Measurements from ENCODE around the gene ABCF3.

ABCF3 gene

DNA sequence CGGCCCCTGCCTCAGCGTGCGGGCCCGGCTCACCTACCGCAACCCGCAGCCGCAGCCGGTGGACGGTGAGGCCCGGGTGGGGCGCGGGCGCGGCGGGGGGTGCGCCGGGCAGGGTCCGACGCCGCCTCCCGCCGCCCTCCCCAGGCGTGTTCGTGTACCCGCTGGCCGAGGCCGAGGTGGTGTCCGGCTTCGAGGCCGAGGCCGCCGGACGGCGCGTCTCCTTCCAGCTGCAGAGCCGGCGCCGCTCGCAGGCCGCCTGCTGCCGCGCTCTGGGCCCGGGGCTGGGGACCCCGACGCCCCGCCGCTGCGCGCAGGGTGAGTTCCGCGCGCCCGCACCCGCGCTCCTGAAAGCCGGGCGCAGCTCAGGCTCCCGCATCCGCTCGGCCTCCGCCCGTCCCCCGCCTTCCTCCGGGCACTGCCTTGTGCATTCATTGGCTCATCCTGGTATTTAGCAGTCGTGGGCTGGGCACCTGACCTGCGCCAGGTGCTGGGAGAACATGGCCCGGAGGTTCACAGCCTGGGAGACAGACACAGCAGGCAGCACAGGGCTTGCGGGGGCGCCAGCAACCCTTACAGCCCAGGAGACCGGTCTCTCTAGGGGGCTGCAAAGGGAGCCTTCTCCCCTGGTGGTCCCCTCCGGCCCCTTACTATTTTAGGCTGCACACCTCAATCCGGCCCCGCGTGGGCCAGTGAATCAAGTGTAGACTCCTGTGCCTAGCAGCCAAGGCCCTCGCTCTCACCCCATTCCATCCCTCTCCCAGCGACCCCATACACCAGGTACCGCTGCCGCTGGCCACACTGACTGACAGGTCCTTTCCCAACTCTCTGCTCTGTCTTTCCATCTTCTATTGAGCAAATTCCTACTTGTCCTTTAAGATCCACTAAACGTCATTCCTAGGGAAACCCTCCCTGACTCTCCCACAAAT lies 44.9 kb downstream of the ABCF3 start:
- DNase-seq (ENCODE audit: low read depth in 2 of 2): no peak

DNA sequence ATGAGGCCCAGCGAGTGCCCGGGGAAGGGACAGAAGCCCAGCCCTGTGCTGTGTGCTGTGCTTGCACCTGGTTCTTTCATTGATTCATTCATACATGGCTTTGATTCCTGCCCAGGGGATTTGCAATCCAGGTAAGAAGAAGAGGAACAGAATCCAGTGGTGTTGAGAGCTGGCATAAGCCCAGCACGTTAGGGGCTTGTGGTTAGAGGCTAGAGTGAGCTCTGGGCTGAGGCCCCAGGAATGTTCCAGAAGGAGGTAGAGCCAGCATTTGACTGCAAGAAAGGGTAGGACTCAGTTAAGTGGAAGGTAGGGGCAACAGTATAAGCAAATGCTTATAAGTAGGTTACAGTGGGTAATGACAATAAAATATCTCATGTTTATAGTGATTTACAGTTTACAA lies 45.7 kb downstream of the ABCF3 start:
- no peak for DNase-seq (ENCODE audit: low read depth in 2 of 2)

DNA sequence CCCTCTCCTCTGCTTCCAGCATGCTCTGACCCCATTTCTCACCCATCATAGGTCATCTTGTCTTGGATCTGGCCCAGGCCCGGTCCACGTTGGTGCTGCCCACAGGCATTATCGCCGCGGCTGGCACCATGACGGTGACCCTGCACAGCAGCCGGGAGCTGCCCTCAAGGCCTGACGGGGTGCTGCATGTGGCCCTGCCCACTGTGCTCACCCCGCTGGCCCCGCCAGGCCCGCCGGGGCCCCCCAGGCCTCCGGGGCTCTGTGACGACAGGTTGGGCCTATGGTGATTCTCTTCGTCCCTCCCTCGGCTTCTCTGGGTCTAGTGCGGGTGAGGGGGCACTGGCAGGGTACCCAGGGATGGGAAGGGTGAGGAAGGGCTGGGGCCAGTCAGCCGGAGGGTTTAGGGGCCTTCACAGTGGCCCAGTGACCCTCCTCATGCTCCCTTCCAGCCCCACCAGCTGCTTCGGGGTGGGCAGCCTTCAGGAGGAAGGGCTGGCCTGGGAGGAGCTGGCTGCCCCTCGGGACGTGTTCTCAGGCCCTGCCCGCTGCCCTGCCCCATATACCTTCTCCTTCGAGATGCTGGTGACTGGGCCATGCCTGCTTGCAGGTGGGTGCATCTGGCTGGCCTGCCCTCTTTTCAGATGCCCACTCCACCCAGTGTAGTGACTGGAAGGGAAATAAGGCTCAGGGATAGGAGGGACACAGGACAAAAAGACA lies 47.3 kb downstream of the ABCF3 start:
- no peak for DNase-seq (ENCODE audit: low read depth in 2 of 2)

DNA sequence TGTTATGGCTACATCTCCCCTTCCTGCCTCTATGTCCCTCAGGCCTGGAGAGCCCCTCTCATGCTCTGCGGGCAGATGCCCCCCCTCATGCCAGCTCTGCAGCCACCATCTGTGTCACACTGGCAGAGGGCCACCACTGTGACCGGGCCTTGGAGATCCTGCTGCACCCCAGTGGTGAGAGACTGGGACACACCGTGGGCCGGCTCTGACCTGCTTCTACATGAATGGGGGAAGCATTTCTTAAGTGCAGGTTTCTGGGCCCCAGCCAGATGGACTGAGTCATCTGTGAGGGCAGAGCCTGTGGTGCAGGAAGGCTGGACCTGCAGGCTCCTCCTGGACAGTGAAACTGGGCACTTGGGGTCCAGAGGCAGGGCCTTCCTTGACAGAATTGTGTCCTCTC lies 48.2 kb downstream of the ABCF3 start:
- DNase-seq (ENCODE audit: low read depth in 2 of 2): no peak

DNA sequence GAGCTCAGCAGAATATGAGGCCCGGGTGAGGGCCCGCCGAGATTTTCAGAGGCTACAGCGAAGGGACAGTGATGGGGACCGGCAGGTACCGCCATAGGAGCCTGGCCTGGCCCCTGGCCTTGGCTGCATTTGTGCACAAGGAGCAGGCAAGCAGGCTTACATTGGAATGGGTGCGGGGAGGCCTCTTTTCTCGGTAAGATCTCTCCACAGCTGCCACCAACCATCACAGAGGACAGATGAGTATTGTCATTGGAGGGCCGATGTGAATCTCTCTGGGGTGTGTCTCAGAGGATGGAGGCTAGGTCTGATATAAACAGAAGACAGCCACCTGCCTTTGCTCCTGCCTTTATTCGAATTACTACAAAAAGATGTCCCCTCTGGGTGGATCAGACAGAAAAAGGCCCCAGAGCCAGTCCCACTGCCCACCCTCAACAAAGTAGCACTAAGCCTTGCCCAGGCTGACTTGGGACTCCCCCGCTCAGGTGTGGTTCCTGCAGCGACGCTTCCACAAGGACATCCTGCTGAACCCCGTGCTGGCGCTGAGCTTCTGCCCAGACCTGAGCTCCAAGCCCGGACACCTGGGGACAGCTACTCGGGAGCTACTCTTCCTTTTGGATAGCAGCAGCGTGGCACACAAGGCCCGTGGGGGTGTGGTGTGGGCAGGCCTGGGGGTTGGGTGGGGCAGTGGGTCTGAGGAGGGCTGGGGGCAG lies 48.8 kb downstream of the ABCF3 start:
- no peak for DNase-seq (ENCODE audit: low read depth in 2 of 2)

DNA sequence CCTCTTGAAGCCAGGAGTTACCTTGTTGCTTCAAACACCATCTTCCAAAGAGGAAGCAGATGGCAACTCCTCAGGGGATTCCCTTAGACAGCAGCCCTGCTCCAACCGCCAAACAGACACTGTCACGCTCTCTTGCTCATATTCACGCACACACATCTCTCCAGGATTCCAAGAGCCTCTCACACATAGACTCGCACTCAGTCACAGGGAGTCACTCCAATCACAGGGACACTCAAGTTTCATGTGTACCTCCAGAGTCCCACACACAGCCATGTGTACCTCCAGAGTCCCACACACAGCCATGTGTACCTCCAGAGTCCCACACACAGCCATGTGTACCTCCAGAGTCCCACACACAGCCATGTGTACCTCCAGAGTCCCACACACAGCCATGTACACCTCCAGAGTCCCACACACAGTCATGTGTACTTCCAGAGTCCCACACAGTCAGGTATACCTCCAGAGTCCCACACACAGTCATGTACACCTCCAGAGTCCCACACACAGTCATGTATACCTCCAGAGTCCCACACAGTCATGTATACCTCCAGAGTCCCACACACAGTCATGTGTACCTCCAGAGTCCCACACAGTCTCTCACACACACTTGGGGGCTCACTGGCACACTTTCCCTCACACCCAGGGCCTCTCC lies 49.5 kb downstream of the ABCF3 start:
- no peak for DNase-seq (ENCODE audit: low read depth in 2 of 2)

DNA sequence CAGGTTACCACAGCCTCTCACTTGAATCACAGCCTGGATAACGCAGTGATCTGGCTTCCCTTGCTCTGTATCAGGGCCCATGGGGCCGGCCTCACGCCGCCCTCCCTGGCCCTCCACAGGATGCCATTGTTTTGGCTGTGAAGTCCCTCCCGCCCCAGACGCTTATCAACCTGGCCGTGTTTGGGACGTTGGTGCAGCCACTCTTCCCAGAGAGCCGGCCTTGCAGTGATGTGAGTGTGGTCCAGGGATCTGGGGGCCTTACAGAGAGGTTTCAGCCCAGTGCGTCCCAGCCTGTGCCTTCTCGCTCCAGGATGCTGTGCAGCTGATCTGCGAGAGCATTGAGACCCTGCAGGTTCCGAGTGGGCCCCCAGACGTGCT lies 50.0 kb downstream of the ABCF3 start:
- no peak for DNase-seq (ENCODE audit: low read depth in 2 of 2)

DNA sequence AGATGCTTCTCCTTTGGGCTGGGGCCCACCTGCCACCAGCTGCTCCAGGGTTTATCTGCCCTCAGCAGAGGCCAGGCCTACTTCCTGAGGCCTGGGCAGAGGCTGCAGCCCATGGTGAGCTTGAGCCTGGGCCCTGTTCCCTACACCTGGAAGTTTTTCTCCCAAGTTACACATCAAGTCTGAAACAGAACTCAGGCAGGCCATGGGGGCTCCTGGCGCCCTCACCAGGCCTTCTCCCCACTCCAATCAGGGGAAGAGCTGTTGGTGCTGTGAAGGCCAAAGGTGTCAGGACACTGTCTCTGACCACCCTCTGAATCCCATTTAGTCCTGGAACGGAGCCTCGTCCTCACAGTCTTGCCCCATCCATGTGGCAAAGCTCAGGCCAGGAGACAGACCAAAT lies 50.6 kb downstream of the ABCF3 start:
- DNase-seq (ENCODE audit: low read depth in 2 of 2): no peak

DNA sequence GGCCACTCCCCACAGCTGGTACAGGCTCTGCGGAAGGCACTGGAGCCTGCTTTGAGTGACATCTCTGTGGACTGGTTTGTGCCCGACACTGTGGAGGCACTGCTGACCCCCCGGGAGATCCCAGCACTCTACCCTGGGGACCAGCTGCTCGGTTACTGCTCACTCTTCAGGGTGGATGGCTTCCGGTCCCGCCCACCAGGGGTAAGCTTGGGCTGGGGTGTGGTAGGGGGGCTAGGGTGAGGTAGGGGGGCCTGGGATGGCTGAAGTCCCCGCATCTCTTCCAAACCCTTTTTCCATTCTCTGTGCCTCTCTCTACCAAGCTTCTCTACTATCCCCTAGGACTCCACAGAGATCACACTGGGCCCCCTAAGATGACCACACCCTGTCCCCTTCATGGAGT lies 51.2 kb downstream of the ABCF3 start:
- no peak for DNase-seq (ENCODE audit: low read depth in 2 of 2)

DNA sequence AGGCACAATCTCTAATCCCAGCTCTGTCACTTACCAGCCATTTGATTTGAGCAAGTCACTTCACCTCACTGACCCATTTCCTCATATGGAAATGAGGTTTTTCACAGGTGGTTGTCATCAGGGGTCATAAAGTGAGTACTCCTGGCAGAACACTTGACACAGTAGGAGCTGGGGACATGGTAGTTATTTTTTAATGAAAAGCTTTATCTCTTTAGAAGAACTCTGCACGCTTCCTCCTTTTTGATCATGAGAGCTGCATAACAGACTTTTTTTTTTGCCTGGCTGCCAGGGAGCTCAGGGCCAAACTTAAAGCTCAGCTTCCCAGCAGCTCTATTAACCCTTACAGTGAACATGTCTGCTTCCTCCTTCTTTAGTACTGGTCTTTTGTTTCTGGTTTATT lies 51.8 kb downstream of the ABCF3 start:
- DNase-seq (ENCODE audit: low read depth in 2 of 2): no peak

DNA sequence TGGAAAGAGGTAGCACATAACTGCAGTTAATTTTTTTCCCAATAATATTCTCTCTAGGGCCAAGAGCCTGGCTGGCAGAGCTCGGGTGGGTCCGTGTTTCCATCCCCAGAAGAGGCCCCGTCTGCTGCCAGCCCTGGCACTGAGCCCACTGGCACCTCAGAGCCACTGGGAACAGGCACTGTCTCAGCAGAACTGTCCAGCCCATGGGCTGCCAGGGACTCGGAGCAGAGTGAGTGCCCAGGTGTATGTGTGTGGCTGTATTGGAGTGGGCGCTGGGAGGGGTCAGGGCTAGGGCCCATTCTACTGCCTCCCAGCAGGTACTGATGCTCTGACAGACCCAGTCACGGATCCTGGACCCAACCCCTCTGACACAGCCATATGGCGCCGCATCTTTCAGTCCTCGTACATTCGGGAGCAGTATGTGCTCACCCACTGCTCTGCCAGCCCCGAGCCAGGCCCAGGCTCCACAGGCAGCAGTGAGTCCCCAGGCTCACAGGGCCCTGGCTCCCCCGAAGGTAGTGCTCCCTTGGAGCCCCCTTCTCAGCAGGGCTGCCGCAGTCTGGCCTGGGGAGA lies 52.3 kb downstream of the ABCF3 start:
- no peak for DNase-seq (ENCODE audit: low read depth in 2 of 2)

DNA sequence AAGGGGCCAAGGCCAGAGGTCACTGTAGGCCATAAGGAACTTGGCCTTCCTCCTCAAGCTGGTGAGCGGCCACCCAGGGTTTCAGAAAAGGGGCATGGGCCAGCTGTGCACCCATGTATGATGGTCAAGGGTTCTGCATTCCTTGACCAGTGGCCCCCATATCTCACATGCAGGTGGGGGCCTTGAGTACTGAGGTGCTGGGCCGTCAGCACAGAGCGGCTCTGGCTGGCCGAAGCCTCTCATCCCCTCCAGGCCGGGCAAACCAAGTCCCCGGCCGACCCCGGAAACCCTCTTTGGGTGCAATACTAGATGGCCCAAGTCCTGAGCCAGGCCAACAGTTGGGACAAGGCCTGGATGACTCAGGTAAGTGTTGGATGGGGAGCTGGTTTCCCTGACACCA lies 53.2 kb downstream of the ABCF3 start:
- DNase-seq (ENCODE audit: low read depth in 2 of 2): no peak

DNA sequence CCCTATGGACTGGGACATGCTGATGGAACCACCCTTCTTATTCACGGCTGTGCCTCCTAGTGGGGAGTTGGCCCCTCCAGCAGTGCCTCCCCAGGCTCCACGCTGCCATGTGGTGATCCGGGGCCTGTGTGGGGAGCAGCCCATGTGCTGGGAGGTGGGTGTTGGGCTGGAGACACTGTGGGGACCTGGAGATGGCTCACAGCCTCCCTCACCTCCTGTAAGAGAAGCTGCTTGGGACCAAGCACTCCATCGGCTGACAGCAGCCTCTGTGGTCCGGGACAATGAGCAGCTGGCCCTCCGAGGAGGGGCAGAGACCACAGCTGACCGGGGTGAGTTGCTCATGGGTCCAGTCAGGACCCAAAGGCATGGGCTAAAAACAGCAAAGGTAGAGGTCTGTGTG lies 53.7 kb downstream of the ABCF3 start:
- no peak for DNase-seq (ENCODE audit: low read depth in 2 of 2)

DNA sequence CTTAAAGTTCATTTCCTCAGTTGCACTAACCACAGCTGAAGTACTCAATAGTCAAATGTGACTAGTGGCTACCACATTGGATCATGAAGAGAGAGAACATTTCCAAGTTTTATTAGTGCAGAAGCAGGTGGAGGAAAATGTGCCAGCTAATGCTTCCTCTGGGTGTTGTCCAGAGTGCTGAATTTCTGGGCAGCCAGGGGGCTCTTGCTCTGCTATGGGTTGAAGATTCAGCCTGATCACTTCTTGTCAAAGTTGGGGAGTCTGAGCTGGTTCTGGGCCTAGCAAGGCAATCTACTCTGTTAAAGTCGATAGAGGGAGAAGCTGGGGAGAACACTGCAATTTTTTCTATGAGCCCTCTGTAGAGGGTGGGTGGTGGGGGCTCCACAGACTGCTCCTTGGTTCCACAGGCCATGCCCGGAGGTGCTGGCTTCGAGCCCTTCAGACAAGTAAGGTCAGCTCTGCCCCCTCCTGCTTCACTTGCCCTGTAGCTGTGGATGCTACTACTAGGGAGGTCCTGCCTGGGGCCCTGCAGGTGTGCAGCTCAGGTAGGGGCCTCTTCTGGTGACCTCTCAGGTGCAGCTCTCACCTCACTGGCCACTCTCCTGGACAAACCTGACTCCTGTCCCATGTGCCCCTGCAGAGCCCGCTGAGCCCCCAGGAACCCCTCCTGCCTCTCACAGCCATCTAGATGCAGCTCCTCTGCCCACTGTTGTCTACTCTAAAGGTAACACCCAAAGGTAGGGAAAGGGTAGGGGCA lies 54.6 kb downstream of the ABCF3 start:
- DNase-seq (ENCODE audit: low read depth in 2 of 2): no peak

DNA sequence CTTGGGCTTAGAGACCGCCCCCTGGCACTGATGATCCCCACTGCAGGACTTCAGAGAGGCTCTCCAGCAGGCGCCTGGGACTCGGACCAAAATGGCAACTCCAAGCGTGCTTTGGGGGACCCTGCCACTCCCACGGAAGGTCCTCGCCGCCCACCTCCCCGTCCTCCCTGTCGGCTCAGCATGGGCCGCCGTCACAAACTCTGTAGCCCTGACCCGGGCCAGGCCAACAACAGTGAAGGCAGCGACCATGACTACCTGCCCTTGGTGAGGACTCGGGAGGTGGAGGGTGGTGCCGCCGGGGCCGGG lies 55.1 kb downstream of the ABCF3 start:
- no peak for DNase-seq (ENCODE audit: low read depth in 2 of 2)

DNA sequence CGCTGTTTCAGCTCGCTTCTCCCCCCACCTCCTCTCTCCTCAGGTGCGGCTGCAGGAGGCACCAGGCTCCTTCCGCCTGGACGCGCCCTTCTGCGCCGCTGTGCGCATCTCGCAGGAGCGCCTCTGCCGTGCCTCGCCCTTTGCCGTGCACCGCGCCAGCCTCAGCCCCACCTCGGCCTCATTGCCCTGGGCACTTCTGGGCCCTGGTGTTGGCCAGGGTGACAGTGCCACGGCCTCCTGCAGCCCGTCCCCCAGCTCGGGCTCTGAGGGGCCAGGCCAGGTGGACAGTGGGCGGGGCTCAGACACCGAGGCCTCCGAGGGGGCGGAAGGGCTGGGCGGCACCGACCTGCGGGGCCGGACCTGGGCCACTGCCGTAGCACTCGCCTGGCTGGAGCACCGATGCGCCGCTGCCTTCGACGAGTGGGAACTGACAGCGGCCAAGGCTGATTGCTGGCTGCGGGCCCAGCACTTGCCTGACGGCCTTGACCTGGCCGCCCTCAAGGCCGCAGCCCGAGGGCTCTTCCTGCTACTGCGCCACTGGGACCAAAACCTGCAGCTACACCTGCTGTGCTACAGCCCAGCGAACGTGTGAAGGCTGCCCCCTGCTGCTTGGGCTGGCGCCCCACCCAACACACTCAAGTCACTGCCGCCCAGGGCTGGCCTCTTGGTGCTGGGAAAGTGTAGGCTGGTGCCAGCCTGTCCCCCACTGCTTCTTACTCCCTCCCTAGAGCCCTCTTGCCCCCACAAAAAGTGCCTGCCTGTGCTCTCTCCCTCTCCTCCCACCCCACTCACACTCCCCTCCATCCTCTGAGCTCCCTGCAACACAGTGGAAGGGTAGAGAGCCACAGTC lies 55.7 kb downstream of the ABCF3 start:
- no peak for DNase-seq (ENCODE audit: low read depth in 2 of 2)

DNA sequence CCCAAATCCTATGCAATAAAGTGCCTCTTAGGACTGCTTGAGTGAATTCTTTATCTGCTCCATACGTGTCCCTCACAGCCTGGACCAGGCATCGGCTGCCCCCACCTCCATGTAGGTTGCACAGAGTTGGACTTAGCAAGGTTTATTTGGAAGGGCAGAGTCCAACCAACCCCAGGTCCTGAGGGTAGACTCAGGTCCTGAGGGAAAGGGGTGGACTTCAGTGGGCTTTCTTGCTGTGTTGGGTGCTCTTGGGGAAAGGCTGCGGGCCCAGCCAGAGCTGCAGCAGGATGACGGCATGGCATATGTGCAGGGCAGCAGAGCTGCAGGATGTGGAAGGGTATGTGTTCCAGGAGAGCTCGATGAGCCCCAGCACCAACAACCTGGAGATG lies 56.3 kb downstream of the ABCF3 start:
- no peak for DNase-seq (ENCODE audit: low read depth in 2 of 2)

Measured in stimulated activated CD4-positive, alpha-beta T cell treated with anti-CD3 and anti-CD28 coated beads, Interleukin-1b, Interleukin-23, amount 100 ng/mL, for 1 hour (primary cell).